Inflammatory macrophage treated with lipopolysaccharide for 1 hour (primary cell): ENCODE measurements around the gene ALKBH2.

Experiments used
- DNase-seq, 2 donors: peaks; one replicate each; pipeline ENCODE4 v3.0.0-alpha.2; 2020 to 2022

ALKBH2 gene

GRCh38 chr12:109113661-109114321, 20.5 kb upstream of the ALKBH2 start:
- DNase-seq: no peak

GRCh38 chr12:109112720-109113465, 19.6 kb upstream of the ALKBH2 start:
- DNase-seq: no peak

- peak; percentile 44 to 63 for DNase-seq
These were observed 17.8 kb upstream of the ALKBH2 start for GRCh38 chr12:109110988-109111495.

DNA sequence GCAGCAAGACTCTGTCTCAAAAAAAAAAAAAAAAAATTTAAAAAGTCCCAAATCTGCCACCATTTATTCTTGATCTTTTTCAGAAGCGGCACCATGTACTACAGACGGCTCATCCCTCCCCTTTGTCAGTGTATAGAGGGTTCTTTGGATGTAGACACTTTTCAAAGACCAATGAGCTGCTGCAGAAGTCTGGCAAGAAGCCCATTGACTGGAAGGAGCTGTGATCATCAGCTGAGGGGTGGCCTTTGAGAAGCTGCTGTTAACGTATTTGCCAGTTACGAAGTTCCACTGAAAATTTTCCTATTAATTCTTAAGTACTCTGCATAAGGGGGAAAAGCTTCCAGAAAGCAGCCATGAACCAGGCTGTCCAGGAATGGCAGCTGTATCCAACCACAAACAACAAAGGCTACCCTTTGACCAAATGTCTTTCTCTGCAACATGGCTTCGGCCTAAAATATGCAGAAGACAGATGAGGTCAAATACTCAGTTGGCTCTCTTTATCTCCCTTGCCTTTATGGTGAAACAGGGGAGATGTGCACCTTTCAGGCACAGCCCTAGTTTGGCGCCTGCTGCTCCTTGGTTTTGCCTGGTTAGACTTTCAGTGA, 16.6 kb upstream of the ALKBH2 start:
- no peak for DNase-seq

DNA sequence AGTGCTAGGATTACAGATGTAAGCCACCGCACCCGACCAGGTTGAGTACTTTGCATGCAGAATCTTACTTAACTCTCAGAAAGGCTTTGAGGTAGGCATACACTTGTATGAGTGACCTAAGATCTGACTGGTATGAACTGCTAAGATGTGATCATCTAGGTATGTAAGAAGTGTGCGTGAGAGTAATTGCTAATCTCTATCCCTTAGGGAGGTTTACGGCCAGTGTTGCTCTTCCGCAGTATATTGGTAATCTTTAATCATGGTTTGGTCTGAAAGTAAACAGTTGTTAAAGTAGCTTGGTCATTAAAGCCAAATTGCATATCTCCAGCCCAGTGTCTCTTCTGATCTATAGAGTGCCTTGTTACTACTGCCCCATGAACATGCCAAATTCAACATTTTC, 11.9 kb upstream of the ALKBH2 start:
- DNase-seq: no peak

DNA sequence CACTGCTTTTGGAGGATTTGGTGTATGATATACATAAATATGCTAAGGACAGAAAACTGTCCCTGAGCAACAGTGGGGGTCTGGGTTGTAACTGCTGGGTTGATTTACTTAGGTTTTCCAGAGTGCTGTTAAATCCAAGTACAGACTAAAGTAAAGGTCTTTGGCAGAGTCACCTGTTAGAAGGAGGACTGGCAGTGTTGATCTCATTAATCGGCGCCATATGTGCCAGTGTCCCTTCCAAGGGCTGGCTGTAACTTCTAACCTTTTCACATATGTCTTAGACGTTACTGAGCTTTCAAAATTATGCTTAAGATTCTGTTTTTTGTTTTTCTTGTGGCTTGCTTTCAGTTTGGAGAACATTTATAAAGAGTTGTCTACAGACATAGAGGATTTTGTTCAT, 9.2 kb upstream of the ALKBH2 start:
- no peak for DNase-seq

DNA sequence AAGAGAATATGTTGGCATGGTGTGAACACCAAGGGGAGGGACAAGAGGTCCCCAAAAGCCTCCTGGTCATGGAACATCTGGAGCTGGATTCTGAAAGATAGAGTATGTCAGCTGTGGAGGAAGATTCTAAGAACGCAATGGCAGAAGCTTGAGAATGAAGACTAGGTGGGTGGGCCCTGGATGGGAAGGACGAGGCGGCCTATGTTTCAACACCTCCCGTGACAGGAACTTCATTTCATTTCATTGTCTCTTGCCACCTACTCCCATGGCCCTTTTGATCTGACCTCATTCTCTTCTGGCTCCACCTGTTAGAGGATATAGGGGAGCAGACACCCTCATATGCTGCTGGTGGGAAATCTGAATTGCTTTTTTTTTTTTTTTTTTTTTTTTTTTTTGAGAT, 7.5 kb upstream of the ALKBH2 start:
- peak in 1 of 2 donors; percentile 53 for DNase-seq

- no peak for DNase-seq
These were observed 6.3 kb upstream of the ALKBH2 start for GRCh38 chr12:109099431-109100020.

GRCh38 chr12:109098651-109099050, 5.4 kb upstream of the ALKBH2 start:
- no peak for DNase-seq

DNA sequence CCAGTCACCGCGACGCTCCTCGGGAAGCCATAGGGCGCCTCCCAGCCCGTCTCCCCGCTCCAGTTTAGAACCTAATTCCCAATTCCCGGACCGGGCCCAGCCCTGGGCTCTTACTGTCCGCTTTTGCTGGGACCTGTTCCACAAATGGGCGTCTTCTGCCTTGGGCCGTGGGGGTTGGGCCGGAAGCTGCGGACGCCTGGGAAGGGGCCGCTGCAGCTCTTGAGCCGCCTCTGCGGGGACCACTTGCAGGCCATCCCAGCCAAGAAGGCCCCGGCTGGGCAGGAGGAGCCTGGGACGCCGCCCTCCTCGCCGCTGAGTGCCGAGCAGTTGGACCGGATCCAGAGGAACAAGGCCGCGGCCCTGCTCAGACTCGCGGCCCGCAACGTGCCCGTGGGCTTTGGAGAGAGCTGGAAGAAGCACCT, 4.9 kb upstream of the ALKBH2 start:
- DNase-seq: peak; percentile 25 to 28

- peak; percentile 95 to 98 for DNase-seq
These were observed 4.3 kb upstream of the ALKBH2 start, which contains the start of gene UNG for GRCh38 chr12:109097435-109098182. Gene UNG, plus strand, starts transcription at chr12:109097597. Its CDS starts 83 bp downstream, at chr12:109097680.

- no peak for DNase-seq
These were observed 3.8 kb upstream of the ALKBH2 start for GRCh38 chr12:109097140-109097434.

- DNase-seq: no peak
These were observed 713 bp downstream of the ALKBH2 start for GRCh38 chr12:109092497-109093021.

GRCh38 chr12:109089683-109090082, 3.6 kb downstream of the ALKBH2 start:
- no peak for DNase-seq

- no peak for DNase-seq
These were observed 4.5 kb downstream of the ALKBH2 start for GRCh38 chr12:109088818-109089217.

DNA sequence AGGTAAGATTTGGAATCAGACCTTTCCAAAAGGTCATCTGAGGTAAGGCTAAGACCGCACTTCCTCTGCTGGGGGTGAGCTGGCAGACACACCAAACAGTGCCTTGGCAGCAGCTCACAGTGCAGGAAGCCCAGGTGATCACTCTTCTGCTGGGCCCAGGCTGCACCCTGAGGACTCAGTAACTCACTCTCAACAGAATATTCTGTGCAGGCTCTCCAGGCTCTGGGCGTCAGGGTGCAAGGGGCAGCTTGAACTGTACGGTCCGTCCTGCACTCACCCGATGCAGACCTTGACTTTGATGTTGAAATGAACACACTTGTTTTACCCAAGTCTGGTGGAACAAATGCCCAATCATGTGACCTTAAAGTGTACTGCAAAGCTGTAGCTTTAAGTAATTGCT, 6.0 kb downstream of the ALKBH2 start:
- DNase-seq: no peak

- DNase-seq: no peak
These were observed 7.7 kb downstream of the ALKBH2 start for GRCh38 chr12:109085590-109085989.

GRCh38 chr12:109084425-109084824, 8.8 kb downstream of the ALKBH2 start:
- DNase-seq: no peak

GRCh38 chr12:109082751-109083150, 10.5 kb downstream of the ALKBH2 start:
- DNase-seq: no peak

DNA sequence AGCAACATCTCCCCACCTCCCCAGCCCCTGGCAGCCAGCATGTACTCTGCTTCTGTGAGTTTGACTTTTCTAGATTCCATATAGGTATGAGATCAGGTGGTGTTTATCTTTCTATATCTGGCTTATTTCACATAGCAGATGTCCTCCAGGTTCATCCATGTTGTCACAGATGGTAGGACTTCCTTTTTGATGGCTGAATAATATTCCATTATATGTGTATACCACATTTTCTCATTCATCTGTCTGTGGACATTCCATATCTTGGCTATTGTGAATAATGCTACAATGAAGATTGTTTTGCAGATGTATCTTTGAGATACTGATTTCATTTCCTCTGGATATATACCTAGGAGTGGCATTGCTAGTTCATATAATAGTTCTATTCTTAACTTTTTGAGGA, 18.4 kb downstream of the ALKBH2 start:
- DNase-seq: no peak

DNA sequence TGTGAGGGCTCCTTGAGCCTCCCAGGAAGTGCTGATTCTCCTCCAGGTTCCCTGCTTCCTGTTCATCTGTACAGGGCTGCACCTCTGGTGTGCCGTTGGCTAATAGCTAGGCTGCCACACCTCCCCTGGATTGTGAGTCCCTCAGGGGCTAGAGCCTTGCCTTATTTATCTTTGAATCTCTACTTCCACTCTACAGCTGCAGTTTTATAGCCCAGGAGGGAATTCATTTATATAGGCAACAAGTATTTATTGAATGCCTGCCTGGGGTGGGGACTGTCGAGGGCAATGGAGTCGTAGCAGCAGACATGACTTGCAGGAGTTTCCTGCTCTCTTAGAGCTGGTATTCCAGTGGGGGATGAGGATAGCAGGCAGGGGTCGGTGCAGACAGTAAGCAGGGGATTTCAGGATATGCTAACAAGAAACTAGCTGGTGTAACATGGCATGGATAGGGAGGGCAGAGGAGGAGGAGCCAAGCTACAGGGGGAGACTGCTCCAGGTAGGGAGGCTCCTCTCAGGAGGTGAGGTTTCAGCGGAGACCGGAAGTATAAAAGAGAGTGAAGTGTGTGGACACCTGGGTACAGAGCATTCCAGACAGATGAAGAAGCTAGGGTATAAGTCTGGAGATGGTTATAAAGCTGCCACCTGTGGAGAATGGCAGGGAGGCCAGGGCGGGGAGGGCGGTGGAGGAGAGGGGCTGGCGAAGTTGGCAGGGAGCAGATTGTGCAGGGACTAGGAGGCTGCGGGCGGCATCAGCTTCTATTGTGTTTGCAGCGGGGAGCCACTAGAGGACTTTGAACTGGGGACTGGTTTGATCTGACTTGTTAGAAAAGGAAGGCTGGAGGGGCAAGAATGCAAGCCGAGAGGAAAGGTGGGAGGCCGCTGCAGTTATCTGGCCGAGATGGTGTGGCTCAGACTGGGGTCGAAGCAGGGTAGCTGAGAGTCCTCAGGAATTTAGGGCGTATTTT, 23.7 kb downstream of the ALKBH2 start:
- DNase-seq: no peak

DNA sequence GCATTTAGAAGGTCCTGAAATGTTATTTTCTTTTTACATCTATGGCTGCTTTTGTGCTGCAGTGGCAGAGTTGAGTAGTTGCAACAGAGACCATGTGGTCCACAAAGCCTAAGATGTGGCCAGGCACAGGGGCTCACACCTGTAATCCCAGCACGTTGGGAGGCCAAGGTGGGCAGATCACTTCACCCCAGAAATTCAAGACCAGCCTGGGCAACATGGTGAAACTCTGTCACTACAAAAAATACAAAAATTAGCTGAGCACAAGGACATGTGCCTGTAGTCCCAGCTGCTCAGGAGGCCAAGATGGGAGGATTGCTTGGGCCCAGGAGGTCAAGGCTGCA, 27.4 kb downstream of the ALKBH2 start:
- no peak for DNase-seq
